GM12878 (cell line): ENCODE data around the gene FFAR1.

ENCODE experiments used
- ASH2L ChIP-seq: fragments of 300-600, 200-600 bp; sonication (generic); IDR thresholded peaks from 2 replicates; pipeline ENCODE4 v1.6.1; 2017; ENCODE audit warnings: low read depth, mild to moderate bottlenecking, borderline replicate concordance
- CEBPB ChIP-seq, 2 experiments: fragments of 150-350 bp in 1 of 2; IDR thresholded peaks; 2 replicates each; pipeline ENCODE4 v1.6.1; 2012 to 2014; ENCODE audit warnings: low read depth in 2 of 2, low read length in 2 of 2, borderline replicate concordance in 1 of 2, inconsistent platforms in 1 of 2
- CREB1 ChIP-seq: IDR thresholded peaks from 2 replicates; pipeline ENCODE4 v1.6.1; 2012; ENCODE audit warnings: low read depth, mild to moderate bottlenecking, inconsistent platforms
- CTCF ChIP-seq, 3 experiments: IDR thresholded peaks in 2 of 3; conservative IDR thresholded peaks in 1 of 3; 2 replicates each; pipeline ENCODE4 v1.5.1; 2011; ENCODE audit warnings: low read depth in 3 of 3, low read length in 3 of 3, mild to moderate bottlenecking in 3 of 3, control low read depth in 2 of 3, moderate library complexity in 2 of 3, inconsistent platforms in 1 of 3, mixed read lengths in 1 of 3; ENCODE audit not compliant: control insufficient read depth in 2 of 3, insufficient read depth in 1 of 3; ENCODE audit errors: extremely low read depth in 1 of 3
- E2F4 ChIP-seq: IDR thresholded peaks from 2 replicates; pipeline ENCODE4 v1.6.1; 2012; ENCODE audit warnings: low read depth, low read length, improper control_type of control experiment
- EP300 ChIP-seq, 2 experiments: fragments of 150-350 bp in 1 of 2; IDR thresholded peaks; 2 replicates each; pipeline ENCODE4 v1.6.1; 2011 to 2012; ENCODE audit warnings: low read depth in 2 of 2, low read length in 2 of 2, borderline replicate concordance in 1 of 2, improper control_type of control experiment in 1 of 2, inconsistent platforms in 1 of 2; ENCODE audit not compliant: control insufficient read depth in 1 of 2
- EZH2 ChIP-seq: IDR thresholded peaks from 2 replicates; pipeline ENCODE4 v1.6.1; 2012; ENCODE audit warnings: low read depth, mild to moderate bottlenecking, control low read depth, inconsistent platforms, low read length, borderline replicate concordance; ENCODE audit not compliant: control insufficient read depth
- GABPA ChIP-seq: IDR thresholded peaks from 2 replicates; pipeline ENCODE4 v1.6.1; 2014; ENCODE audit warnings: antibody characterized with exemption, low read depth, mild to moderate bottlenecking, inconsistent platforms
- MEF2A ChIP-seq: IDR thresholded peaks from 2 replicates; pipeline ENCODE4 v1.6.1; 2011; ENCODE audit warnings: low read depth, mild to moderate bottlenecking, low read length, moderate library complexity; ENCODE audit not compliant: insufficient read depth
- POLR2A ChIP-seq: IDR thresholded peaks from 2 replicates; pipeline ENCODE4 v1.6.1; 2011; ENCODE audit warnings: low read depth, mild to moderate bottlenecking, low read length
- RAD21 ChIP-seq: IDR thresholded peaks from 2 replicates; pipeline ENCODE4 v1.6.1; 2011; ENCODE audit warnings: mild to moderate bottlenecking, low read depth, low read length, moderate library complexity; ENCODE audit not compliant: insufficient read depth
- RAD51 ChIP-seq: fragments of 450-650 bp; IDR thresholded peaks from 2 replicates; pipeline ENCODE4 v1.6.1; 2016; ENCODE audit warnings: moderate library complexity, mild to moderate bottlenecking, inconsistent platforms
- REST ChIP-seq: IDR thresholded peaks from 2 replicates; pipeline ENCODE4 v1.6.1; 2012; ENCODE audit warnings: mild to moderate bottlenecking, low read depth, low read length

- TF ChIP-seq CREB1 (no peak), POLR2A (no peak), ASH2L (no peak), CTCF (IDR thresholded peaks at IDR 0.05 in 2 of 3, conservative IDR thresholded peaks at IDR 0.05 in 1 of 3; ENCODE audit: control insufficient read depth in 2 of 3, extremely low read depth in 1 of 3, insufficient read depth in 1 of 3, low read depth in 3 of 3, low read length in 3 of 3) (no peak), GABPA (no peak), E2F4 (no peak), EP300 (IDR thresholded peaks at IDR 0.05; ENCODE audit: borderline replicate concordance in 1 of 2, control insufficient read depth in 1 of 2, low read depth in 2 of 2, low read length in 2 of 2) (no peak), RAD51 (no peak), EZH2 (no peak), MEF2A (no peak), REST (no peak), RAD21 (no peak), CEBPB (IDR thresholded peaks at IDR 0.05; ENCODE audit: borderline replicate concordance in 1 of 2, low read depth in 2 of 2, low read length in 2 of 2) (no peak)
Measured at GRCh38 chr19:35350591-35350990, 2.9 kb downstream of the FFAR1 start.
